ENCODE results near the gene PRR36. TPM values are rescaled to one million over a fixed set of nuclear protein-coding genes. Genes with fewer than 3 reads are reported as not detected.

PRR36 gene
- total and polyA plus RNA-seq, 2 donors (not counting 1 experiment from before 2014, with no cell fraction given), result 0.01 TPM; not detected in 1

DNA sequence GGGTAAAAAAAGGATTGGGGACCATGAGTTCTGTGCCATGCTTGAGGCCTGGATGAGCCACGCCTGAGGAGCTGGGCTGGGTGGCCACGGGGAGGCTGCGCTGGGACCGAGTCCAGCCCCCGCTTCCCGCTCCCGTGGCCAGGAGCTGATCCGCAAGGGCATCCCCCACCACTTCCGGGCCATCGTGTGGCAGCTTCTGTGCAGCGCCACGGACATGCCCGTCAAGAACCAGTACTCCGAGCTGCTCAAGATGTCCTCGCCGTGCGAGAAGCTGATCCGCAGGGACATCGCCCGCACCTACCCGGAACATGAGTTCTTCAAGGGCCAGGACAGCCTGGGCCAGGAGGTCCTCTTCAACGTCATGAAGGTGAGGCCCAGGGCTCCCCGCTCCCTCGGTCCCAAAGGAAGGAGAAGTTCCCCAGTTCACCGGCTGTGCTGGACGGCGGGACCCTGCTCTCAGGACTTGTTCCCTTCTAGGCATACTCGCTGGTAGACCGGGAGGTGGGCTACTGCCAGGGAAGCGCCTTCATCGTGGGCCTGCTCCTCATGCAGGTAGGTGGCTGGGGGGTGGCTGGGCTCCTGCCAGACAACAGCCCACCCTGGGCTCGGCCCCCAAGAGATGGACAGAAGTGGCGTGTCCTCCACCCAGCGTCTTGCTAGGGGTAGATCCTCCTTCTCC is 25.3 kb downstream of the PRR36 start:
- Histone ChIP-seq H2AFZ (ENCODE audit: insufficient read depth, low read depth, low read length, poor library complexity, severe bottlenecking) (no peak overlapping the region), H3K27me3 (replicated peaks in 1 of 4; ENCODE audit: control extremely low read depth in 1 of 4, control insufficient read depth in 3 of 4, insufficient read depth in 4 of 4, low read length in 3 of 4) (peaks cover 0 to 5% (median 0%) of the 10 kb centered on the region in 4 experiments), H3K9me3 (ENCODE audit: control extremely low read depth in 1 of 3, control insufficient read depth in 2 of 3, insufficient read depth in 1 of 3, low read length in 2 of 3) (peaks cover 0 to 3% (median 0%) of the 10 kb centered on the region in 3 donors), H3K4me1 (ENCODE audit: control insufficient read depth in 2 of 2, insufficient read depth in 2 of 2, low read length in 2 of 2) (peaks cover 6 to 7% of the 10 kb centered on the region in 2 donors), H3K9ac (ENCODE audit: low read length) (no peak overlapping the region), H3K4me2 (replicated peaks; ENCODE audit: low read depth, low read length, poor library complexity, severe bottlenecking) (no peak overlapping the region), H3K36me3 (replicated peaks in 1 of 2; ENCODE audit: control extremely low read depth in 1 of 2, control insufficient read depth in 1 of 2, extremely low read depth in 1 of 2, insufficient read depth in 2 of 2, low read length in 1 of 2) (no peaks in the 10 kb centered on the region), H3K4me3 (ENCODE audit: control extremely low read depth in 1 of 5, extremely low read depth in 1 of 5, insufficient read depth in 1 of 5, low read depth in 2 of 5, low read length in 4 of 5) (no peak overlapping the region), H3K27ac (ENCODE audit: low read length in 2 of 2) (no peak overlapping the region), H3K79me2 (ENCODE audit: control insufficient read depth, insufficient read depth, low read length) (no peaks in the 10 kb centered on the region), H4K20me1 (ENCODE audit: control insufficient read depth, insufficient read depth, low read length, poor library complexity, severe bottlenecking) (peaks cover 11% of the 10 kb centered on the region)
- CTCF ChIA-PET, result no interaction called here
- Mint-ChIP-seq H3K4me1 (peaks cover 8% of the 10 kb centered on the region), H3K4me3 (no peak overlapping the region), H3K9me3 (ENCODE audit: insufficient read depth) (no peaks in the 10 kb centered on the region), H3K27ac (no peak overlapping the region), H3K27me3 (no peaks in the 10 kb centered on the region)
- ATAC-seq (ENCODE audit: low read depth), result no peak
- POLR2A ChIA-PET, result interaction anchor here (0.7 kb wide), 1 partner anchor 1075 kb away, joined by 5 read pairs; no protein-coding TSS in a partner anchor
- WGBS (ENCODE audit: insufficient coverage), result 97% methylated on average over 30 of the region's 34 CpGs
- intact Hi-C loops (cut with micrococcal nuclease), result no loop called here
- no peak for TF ChIP-seq EZH2 (IDR thresholded peaks at IDR 0.05; ENCODE audit: borderline replicate concordance, insufficient read depth, low read depth, low read length, poor library complexity, severe bottlenecking)
- TF ChIP-seq, protein P1, sequence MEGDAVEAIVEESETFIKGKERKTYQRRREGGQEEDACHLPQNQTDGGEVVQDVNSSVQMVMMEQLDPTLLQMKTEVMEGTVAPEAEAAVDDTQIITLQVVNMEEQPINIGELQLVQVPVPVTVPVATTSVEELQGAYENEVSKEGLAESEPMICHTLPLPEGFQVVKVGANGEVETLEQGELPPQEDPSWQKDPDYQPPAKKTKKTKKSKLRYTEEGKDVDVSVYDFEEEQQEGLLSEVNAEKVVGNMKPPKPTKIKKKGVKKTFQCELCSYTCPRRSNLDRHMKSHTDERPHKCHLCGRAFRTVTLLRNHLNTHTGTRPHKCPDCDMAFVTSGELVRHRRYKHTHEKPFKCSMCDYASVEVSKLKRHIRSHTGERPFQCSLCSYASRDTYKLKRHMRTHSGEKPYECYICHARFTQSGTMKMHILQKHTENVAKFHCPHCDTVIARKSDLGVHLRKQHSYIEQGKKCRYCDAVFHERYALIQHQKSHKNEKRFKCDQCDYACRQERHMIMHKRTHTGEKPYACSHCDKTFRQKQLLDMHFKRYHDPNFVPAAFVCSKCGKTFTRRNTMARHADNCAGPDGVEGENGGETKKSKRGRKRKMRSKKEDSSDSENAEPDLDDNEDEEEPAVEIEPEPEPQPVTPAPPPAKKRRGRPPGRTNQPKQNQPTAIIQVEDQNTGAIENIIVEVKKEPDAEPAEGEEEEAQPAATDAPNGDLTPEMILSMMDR (IDR thresholded peaks at IDR 0.05), result no peak
- DNase-seq, result no peak

DNA sequence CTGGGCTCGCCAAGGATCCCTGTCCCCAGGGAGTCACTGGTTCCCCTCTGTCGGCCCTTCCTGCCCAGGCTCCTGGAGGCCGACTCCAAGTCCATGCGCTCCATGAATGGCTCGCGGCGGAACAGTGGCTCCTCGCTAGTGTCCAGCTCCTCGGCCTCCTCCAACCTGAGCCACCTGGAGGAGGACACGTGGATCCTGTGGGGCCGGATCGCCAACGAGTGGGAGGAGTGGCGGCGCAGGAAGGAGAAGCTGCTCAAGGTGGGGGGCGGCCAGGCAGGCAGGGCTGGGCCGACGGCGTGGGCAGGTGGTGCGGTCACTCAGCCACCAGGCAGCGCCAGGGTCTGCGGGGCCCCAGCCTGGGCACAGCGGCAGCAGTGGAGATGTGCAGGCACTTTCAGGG is 26.5 kb downstream of the PRR36 start:
- Histone ChIP-seq H3K9ac (ENCODE audit: low read length) (no peak overlapping the region), H3K4me3 (ENCODE audit: control extremely low read depth in 1 of 5, extremely low read depth in 1 of 5, insufficient read depth in 1 of 5, low read depth in 2 of 5, low read length in 4 of 5) (no peak overlapping the region), H3K4me2 (replicated peaks; ENCODE audit: low read depth, low read length, poor library complexity, severe bottlenecking) (no peak overlapping the region), H3K79me2 (ENCODE audit: control insufficient read depth, insufficient read depth, low read length) (peaks cover 9% of the 10 kb centered on the region), H3K27ac (ENCODE audit: low read length in 2 of 2) (no peak overlapping the region), H3K36me3 (replicated peaks in 1 of 2; ENCODE audit: control extremely low read depth in 1 of 2, control insufficient read depth in 1 of 2, extremely low read depth in 1 of 2, insufficient read depth in 2 of 2, low read length in 1 of 2) (no peaks in the 10 kb centered on the region), H4K20me1 (ENCODE audit: control insufficient read depth, insufficient read depth, low read length, poor library complexity, severe bottlenecking) (peaks cover 11% of the 10 kb centered on the region), H2AFZ (ENCODE audit: insufficient read depth, low read depth, low read length, poor library complexity, severe bottlenecking) (no peak overlapping the region), H3K9me3 (ENCODE audit: control extremely low read depth in 1 of 3, control insufficient read depth in 2 of 3, insufficient read depth in 1 of 3, low read length in 2 of 3) (no peaks in the 10 kb centered on the region), H3K27me3 (replicated peaks in 1 of 4; ENCODE audit: control extremely low read depth in 1 of 4, control insufficient read depth in 3 of 4, insufficient read depth in 4 of 4, low read length in 3 of 4) (no peaks in the 10 kb centered on the region), H3K4me1 (ENCODE audit: control insufficient read depth in 2 of 2, insufficient read depth in 2 of 2, low read length in 2 of 2) (no peaks in the 10 kb centered on the region)
- Mint-ChIP-seq H3K4me3 (no peak overlapping the region), H3K27me3 (no peaks in the 10 kb centered on the region), H3K9me3 (ENCODE audit: insufficient read depth) (no peaks in the 10 kb centered on the region), H3K4me1 (no peaks in the 10 kb centered on the region), H3K27ac (no peak overlapping the region)
- POLR2A ChIA-PET, result no interaction called here
- 98% methylated on average over 23 of the region's 23 CpGs for WGBS (ENCODE audit: insufficient coverage)
- intact Hi-C loops (cut with micrococcal nuclease), result no loop called here
- DNase-seq (no peak), ATAC-seq (ENCODE audit: low read depth) (no peak)
- CTCF ChIA-PET, result no interaction called here
- TF ChIP-seq, protein P1 (IDR thresholded peaks at IDR 0.05), result no peak
- no peak for TF ChIP-seq EZH2 (IDR thresholded peaks at IDR 0.05; ENCODE audit: borderline replicate concordance, insufficient read depth, low read depth, low read length, poor library complexity, severe bottlenecking)
